Endothelial cell of umbilical vein (primary cell): Measurements from ENCODE around the gene TANGO2. TPM values are rescaled to one million over a fixed set of nuclear protein-coding genes. Genes with fewer than 3 reads are reported as not detected.

ENCODE experiments used
- BruUV-seq: library from RNA; stranded (reverse); fragments of 400-500 nt; replicated peaks from 2 replicates; lab custom pipeline; 2021; lab: Mats Ljungman, UMichigan
- CTCF ChIA-PET: fragments of 300-600, 350-600 bp; sonication (Branson Sonifier 250); formaldehyde crosslinking; loops from one replicate; lab custom pipeline; 2021; ENCODE audit warnings: antibody characterized with exemption, inconsistent platforms; lab: Charles Lee
- POLR2A ChIA-PET: fragments of 300-600, 350-600 bp; sonication (Branson Sonifier 250); formaldehyde crosslinking; loops from one replicate; lab custom pipeline; 2021; ENCODE audit warnings: antibody characterized with exemption, inconsistent platforms; lab: Charles Lee
- DNase-seq: peaks from one replicate; pipeline ENCODE4 v3.0.0-alpha.2; 2011; ENCODE audit warnings: low read depth, low spot score
- FAIRE-seq: peaks from 2 replicates; lab custom pipeline; 2011; peaks lifted over from hg19 to GRCh38; lab: Jason Lieb, UNC
- H2AFZ ChIP-seq: 2 replicates; pipeline ENCODE4 v1.6.0; 2012; ENCODE audit warnings: low read depth, low read length, control low read depth, inconsistent platforms
- H3K27ac ChIP-seq: 2 replicates; pipeline ENCODE4 v1.5.1; 2011; ENCODE audit warnings: low read depth, mild to moderate bottlenecking, control low read depth, low read length, moderate library complexity; ENCODE audit not compliant: insufficient read depth
- H3K27me3 ChIP-seq, 2 experiments: 2 replicates each; pipeline versions ENCODE4 v1.6.0 to v1.6.1; 2011; ENCODE audit warnings: low read length in 2 of 2, mixed read lengths in 1 of 2; ENCODE audit not compliant: control insufficient read depth in 2 of 2, insufficient read depth in 2 of 2
- H3K36me3 ChIP-seq, 2 experiments: 2 replicates in 1 of 2; 3 replicates in 1 of 2; pipeline ENCODE4 v1.5.1; 2011; ENCODE audit warnings: low read length in 2 of 2, mild to moderate bottlenecking in 1 of 2, moderate library complexity in 1 of 2; ENCODE audit not compliant: control insufficient read depth in 2 of 2, insufficient read depth in 2 of 2; ENCODE audit errors: extremely low read depth in 1 of 2
- H3K4me1 ChIP-seq: 3 replicates; pipeline ENCODE4 v1.5.1; 2011; ENCODE audit warnings: mild to moderate bottlenecking, low read length; ENCODE audit not compliant: control insufficient read depth, insufficient read depth; ENCODE audit errors: extremely low read depth
- H3K4me2 ChIP-seq: 2 replicates; pipeline ENCODE4 v1.6.1; 2011; ENCODE audit warnings: low read length, control low read depth, mixed read lengths; ENCODE audit not compliant: insufficient read depth
- H3K4me3 ChIP-seq, 3 experiments: fragments of 200-600 bp in 1 of 3; sonication (generic), shearing (Covaris generic) in 1 of 3; replicated peaks in 1 of 3; 2 replicates each; pipeline ENCODE4 v1.5.1; 2011 to 2016; ENCODE audit warnings: control low read depth in 3 of 3, low read length in 3 of 3, mild to moderate bottlenecking in 2 of 3, inconsistent platforms in 1 of 3, low read depth in 1 of 3, moderate library complexity in 1 of 3; ENCODE audit not compliant: insufficient read depth in 1 of 3
- H3K79me2 ChIP-seq: 2 replicates; pipeline ENCODE4 v1.6.0; 2012; ENCODE audit warnings: low read length, inconsistent platforms; ENCODE audit not compliant: control insufficient read depth, insufficient read depth
- H3K9ac ChIP-seq: replicated peaks from 2 replicates; pipeline ENCODE3; 2011; ENCODE audit warnings: low read length, control low read depth; ENCODE audit not compliant: insufficient read depth; ENCODE audit errors: extremely low read depth
- H3K9me1 ChIP-seq: replicated peaks from 3 replicates; pipeline ENCODE4 v1.6.0; 2011; ENCODE audit warnings: mild to moderate bottlenecking, low read length; ENCODE audit not compliant: control insufficient read depth, insufficient read depth; ENCODE audit errors: extremely low read depth
- H3K9me3 ChIP-seq: replicated peaks from 2 replicates; pipeline ENCODE4 v1.5.1; 2012; ENCODE audit warnings: low read length, inconsistent platforms; ENCODE audit not compliant: control insufficient read depth, insufficient read depth
- H4K20me1 ChIP-seq: replicated peaks from 2 replicates; pipeline ENCODE3; 2011; ENCODE audit warnings: mild to moderate bottlenecking, low read length; ENCODE audit not compliant: control insufficient read depth, insufficient read depth; ENCODE audit errors: extremely low read depth
- EZH2 ChIP-seq: IDR thresholded peaks from 2 replicates; pipeline ENCODE4 v1.6.1; 2012; ENCODE audit warnings: borderline replicate concordance, low read depth, mild to moderate bottlenecking, moderate library complexity, low read length, inconsistent platforms; ENCODE audit not compliant: severe bottlenecking
- FOS ChIP-seq: IDR thresholded peaks from 2 replicates; pipeline ENCODE4 v1.6.1; 2011; ENCODE audit warnings: mild to moderate bottlenecking, low read length, moderate library complexity, borderline replicate concordance; ENCODE audit not compliant: insufficient read depth
- GATA2 ChIP-seq: IDR thresholded peaks from 2 replicates; pipeline ENCODE4 v1.7.0; 2011; ENCODE audit warnings: low read depth, mild to moderate bottlenecking, moderate library complexity, mixed read lengths, low read length; ENCODE audit not compliant: insufficient read length, insufficient read depth
- JUN ChIP-seq: IDR thresholded peaks from 2 replicates; pipeline ENCODE4 v1.6.1; 2011; ENCODE audit warnings: borderline replicate concordance, low read depth; ENCODE audit not compliant: insufficient read length, insufficient read depth
- MYC ChIP-seq: IDR thresholded peaks from one replicate; pipeline ENCODE4 v1.6.1; 2011; ENCODE audit warnings: mild to moderate bottlenecking, low read depth, low read length
- POLR2A ChIP-seq: IDR thresholded peaks from 2 replicates; pipeline ENCODE4 v1.6.1; 2012; ENCODE audit warnings: low read depth, mild to moderate bottlenecking, control low read depth, low read length
- POLR2AphosphoS5 ChIP-seq: IDR thresholded peaks from 2 replicates; pipeline ENCODE4 v1.6.1; 2012; ENCODE audit warnings: low read depth, mild to moderate bottlenecking, control low read depth, low read length, moderate library complexity; ENCODE audit not compliant: insufficient read depth
- dilution Hi-C: fragments of 300-500 bp; cut with MboI; formaldehyde crosslinking; loops from one replicate; pipeline ENCODE4 v1.15.0; 2019; ENCODE audit warnings: low sequenced_read_pairs; ENCODE audit not compliant: extremely low pct_ligation_motif_present
- intact Hi-C: fragments of 100-400 bp; cut with micrococcal nuclease; formaldehyde crosslinking; loops from one replicate; pipeline ENCODE4 v1.10.0; 2022
- polyA plus RNA-seq, 4 experiments: library from polyadenylated mRNA; depleted of rRNA in 3 of 4; stranded (reverse) in 3 of 4; unstranded in 1 of 4; fragments of >200 nt; gene quantifications; 2 replicates each; pipeline versions ENCODE4 v1.2.1 to v1.2.3, GENCODE V29; 2011 to 2012; ENCODE audit warnings: missing spikeins in 1 of 4
- total RNA-seq: library from RNA; stranded (reverse); gene quantifications from 2 replicates; pipeline ENCODE4 v1.2.3, GENCODE V29; 2021
- TF ChIP-seq, protein P1 (sequence below): IDR thresholded peaks from 2 replicates; pipeline ENCODE4 v1.6.1; 2011; ENCODE audit not compliant: insufficient read depth, insufficient read length
- TF ChIP-seq, protein P2 (sequence below), 2 donors: IDR thresholded peaks; 1 replicate in 1 of 2; 2 replicates in 1 of 2; pipeline ENCODE4 v1.5.1; 2011; ENCODE audit warnings: low read length in 2 of 2, mild to moderate bottlenecking in 2 of 2, moderate library complexity in 2 of 2, control low read depth in 1 of 2, inconsistent platforms in 1 of 2, low read depth in 1 of 2; ENCODE audit not compliant: insufficient read depth in 1 of 2; ENCODE audit errors: extremely low read depth in 1 of 2

TANGO2 gene
- total and polyA plus RNA-seq, 2 donors (not counting 3 experiments of a cell fraction or from before 2014, with no cell fraction given), result 40.0 to 49.3 TPM

DNA sequence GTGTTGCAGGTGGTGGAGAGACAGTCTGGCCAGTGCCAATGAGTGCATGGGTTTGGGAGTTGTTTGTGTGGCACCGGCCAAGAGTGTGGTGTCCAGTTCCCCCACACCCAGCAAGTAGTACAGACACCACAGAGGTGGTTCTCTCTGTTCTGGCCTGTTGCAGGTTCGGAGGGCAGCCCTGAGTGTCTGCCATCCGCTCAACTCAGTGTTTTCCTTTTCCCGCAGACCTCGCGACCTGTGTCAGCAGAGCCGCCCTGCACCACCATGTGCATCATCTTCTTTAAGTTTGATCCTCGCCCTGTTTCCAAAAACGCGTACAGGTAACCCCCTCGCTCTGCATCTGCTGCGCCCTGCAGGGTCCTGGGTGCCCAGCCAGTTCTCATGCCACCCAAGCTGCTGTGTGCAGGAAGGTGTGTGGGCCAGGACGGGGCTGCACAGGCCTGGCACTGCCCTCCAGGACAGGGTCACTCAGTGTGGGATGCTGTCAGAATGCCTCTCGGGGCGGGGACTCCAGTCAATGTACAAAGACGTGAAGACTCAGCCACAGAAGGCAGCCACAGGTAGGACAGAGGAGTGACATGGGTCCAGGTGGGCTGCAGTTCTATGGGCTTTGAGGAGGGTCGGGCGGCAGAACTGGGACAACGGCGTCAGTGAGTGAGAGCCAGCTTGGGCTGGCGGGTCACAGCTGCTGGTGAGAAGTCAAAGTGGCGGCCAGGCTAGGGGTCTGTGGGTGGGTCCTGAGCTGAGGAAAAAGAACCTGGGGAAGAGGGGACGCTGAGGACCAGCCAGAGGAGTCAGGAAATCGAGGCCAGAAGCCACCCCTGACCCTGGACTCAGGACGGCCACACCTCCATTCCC lies 15.9 kb downstream of the TANGO2 start:
- no peak overlapping the region for H3K9ac ChIP-seq
- no peak overlapping the region for H2AFZ ChIP-seq
- no peaks in the 10 kb centered on the region for H3K9me3 ChIP-seq
- no peak for FAIRE-seq
- intact Hi-C loops, result no loop called here
- TF ChIP-seq POLR2A (no peak), POLR2AphosphoS5 (no peak), GATA2 (no peak), EZH2 (no peak)
- TF ChIP-seq, protein P1, sequence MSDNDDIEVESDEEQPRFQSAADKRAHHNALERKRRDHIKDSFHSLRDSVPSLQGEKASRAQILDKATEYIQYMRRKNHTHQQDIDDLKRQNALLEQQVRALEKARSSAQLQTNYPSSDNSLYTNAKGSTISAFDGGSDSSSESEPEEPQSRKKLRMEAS, result no peak
- no peak overlapping the region for H3K4me2 ChIP-seq
- H3K4me3 ChIP-seq, result no peak overlapping the region
- dilution Hi-C loops, result no loop called here
- H3K27ac ChIP-seq, result no peak overlapping the region
- no peaks in the 10 kb centered on the region for H3K4me1 ChIP-seq
- H3K79me2 ChIP-seq, result no peaks in the 10 kb centered on the region
- no TSS peak for BruUV-seq
- no peak for DNase-seq
- CTCF ChIA-PET, result no interaction called here
- peaks cover 0 to 13% of the 10 kb centered on the region in 2 experiments for H3K36me3 ChIP-seq
- POLR2A ChIA-PET, result no interaction called here
- H3K27me3 ChIP-seq, result no peaks in the 10 kb centered on the region
- no peaks in the 10 kb centered on the region for H3K9me1 ChIP-seq
- no peaks in the 10 kb centered on the region for H4K20me1 ChIP-seq

DNA sequence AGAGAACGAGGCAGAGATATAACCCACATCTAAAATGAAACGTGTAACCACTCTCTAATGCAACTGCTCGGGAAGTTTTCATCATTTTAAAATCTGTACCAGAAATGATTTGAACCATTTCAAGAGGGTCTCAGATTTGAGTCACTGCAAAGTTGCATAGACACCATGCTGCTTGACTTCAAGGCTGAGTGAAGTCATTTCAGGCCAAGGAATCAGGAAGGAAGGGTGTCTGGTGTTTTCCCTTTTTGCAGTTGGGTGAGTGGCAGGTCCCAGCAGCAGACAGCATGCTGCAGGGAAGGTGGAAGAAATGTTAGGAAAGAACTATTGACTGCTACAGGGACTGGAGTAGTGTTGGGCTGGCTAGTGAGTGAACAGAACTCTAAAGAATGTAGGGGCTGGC lies 16.5 kb downstream of the TANGO2 start:
- Histone ChIP-seq H3K9me3 (no peaks in the 10 kb centered on the region), H3K36me3 (peaks cover 0 to 12% of the 10 kb centered on the region in 2 experiments), H3K4me1 (no peaks in the 10 kb centered on the region), H4K20me1 (no peaks in the 10 kb centered on the region), H3K27me3 (no peaks in the 10 kb centered on the region), H3K4me3 (no peak overlapping the region), H2AFZ (no peak overlapping the region), H3K79me2 (no peaks in the 10 kb centered on the region), H3K27ac (no peak overlapping the region), H3K4me2 (no peak overlapping the region), H3K9me1 (no peaks in the 10 kb centered on the region), H3K9ac (no peak overlapping the region)
- intact Hi-C loops, result no loop called here
- DNase-seq, result no peak
- ChIA-PET POLR2A (no interaction called here), CTCF (interaction anchor here (0.9 kb wide), 1 partner anchor 19 kb away, joined by 3 read pairs; no protein-coding TSS in a partner anchor)
- no peak for FAIRE-seq
- dilution Hi-C loops, result no loop called here
- no TSS peak for BruUV-seq
- TF ChIP-seq MYC (no peak), POLR2AphosphoS5 (no peak), GATA2 (no peak), JUN (no peak), EZH2 (no peak), FOS (no peak), POLR2A (no peak)
- TF ChIP-seq, protein P2, sequence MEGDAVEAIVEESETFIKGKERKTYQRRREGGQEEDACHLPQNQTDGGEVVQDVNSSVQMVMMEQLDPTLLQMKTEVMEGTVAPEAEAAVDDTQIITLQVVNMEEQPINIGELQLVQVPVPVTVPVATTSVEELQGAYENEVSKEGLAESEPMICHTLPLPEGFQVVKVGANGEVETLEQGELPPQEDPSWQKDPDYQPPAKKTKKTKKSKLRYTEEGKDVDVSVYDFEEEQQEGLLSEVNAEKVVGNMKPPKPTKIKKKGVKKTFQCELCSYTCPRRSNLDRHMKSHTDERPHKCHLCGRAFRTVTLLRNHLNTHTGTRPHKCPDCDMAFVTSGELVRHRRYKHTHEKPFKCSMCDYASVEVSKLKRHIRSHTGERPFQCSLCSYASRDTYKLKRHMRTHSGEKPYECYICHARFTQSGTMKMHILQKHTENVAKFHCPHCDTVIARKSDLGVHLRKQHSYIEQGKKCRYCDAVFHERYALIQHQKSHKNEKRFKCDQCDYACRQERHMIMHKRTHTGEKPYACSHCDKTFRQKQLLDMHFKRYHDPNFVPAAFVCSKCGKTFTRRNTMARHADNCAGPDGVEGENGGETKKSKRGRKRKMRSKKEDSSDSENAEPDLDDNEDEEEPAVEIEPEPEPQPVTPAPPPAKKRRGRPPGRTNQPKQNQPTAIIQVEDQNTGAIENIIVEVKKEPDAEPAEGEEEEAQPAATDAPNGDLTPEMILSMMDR (IDR thresholded peaks at IDR 0.05; ENCODE audit: extremely low read depth in 1 of 2, insufficient read depth in 1 of 2, low read depth in 1 of 2, low read length in 2 of 2), result no peak
- TF ChIP-seq, protein P1, result no peak
